Neural crest cell (in vitro differentiated cells): Measurements from ENCODE around the gene ERH. TPM values are rescaled to one million over a fixed set of nuclear protein-coding genes. Genes with fewer than 3 reads are reported as not detected.

Experiments used
- DNase-seq: peaks from one replicate; pipeline ENCODE4 v3.0.0; 2021; ENCODE audit warnings: low read depth, mixed read lengths, low spot score
- H3K27ac Mint-ChIP-seq: one replicate; pipeline ENCODE4 v1.8.0; 2021; ENCODE audit warnings: mild to moderate bottlenecking, mixed read lengths; ENCODE audit not compliant: unreplicated experiment
- H3K27me3 Mint-ChIP-seq: 2 replicates; pipeline ENCODE4 v1.8.0; 2021; ENCODE audit warnings: low read depth, mild to moderate bottlenecking, mixed read lengths
- H3K36me3 Mint-ChIP-seq: 2 replicates; pipeline ENCODE4 v1.8.0; 2021; ENCODE audit warnings: low read depth, mild to moderate bottlenecking, mixed read lengths
- H3K4me1 Mint-ChIP-seq: 2 replicates; pipeline ENCODE4 v1.8.0; 2021; ENCODE audit warnings: mixed read lengths
- H3K4me3 Mint-ChIP-seq: one replicate; pipeline ENCODE4 v1.8.0; 2021; ENCODE audit warnings: mild to moderate bottlenecking, mixed read lengths
- H3K9me3 Mint-ChIP-seq: 2 replicates; pipeline ENCODE4 v1.8.0; 2021; ENCODE audit warnings: mixed read lengths
- CTCF ChIP-seq: fragments of 200-600 bp; sonication (generic); conservative IDR thresholded peaks from 2 replicates; pipeline ENCODE4 v1.5.0; 2021; ENCODE audit warnings: antibody characterized with exemption, mild to moderate bottlenecking
- total RNA-seq: library from RNA; stranded (reverse); gene quantifications from 2 replicates; pipeline ENCODE4 v1.2.1, GENCODE V29; 2021

ERH gene
- total RNA-seq, 1 donor from 2014 or later: 456 TPM

- TF ChIP-seq CTCF: no peak
- H3K36me3 Mint-ChIP-seq: no peaks in the 10 kb centered on the region
- no peaks in the 10 kb centered on the region for H3K27me3 Mint-ChIP-seq
- H3K4me1 Mint-ChIP-seq: peaks cover 27% of the 10 kb centered on the region
- DNase-seq: no peak
- no peaks in the 10 kb centered on the region for H3K9me3 Mint-ChIP-seq
- no peak overlapping the region for H3K4me3 Mint-ChIP-seq
- H3K27ac Mint-ChIP-seq: no peak overlapping the region
These were observed 6.4 kb upstream of the ERH start for GRCh38 chr14:69404478-69404877.

GRCh38 chr14:69401841-69402240 lies 3.7 kb upstream of the ERH start:
- no peaks in the 10 kb centered on the region for H3K9me3 Mint-ChIP-seq
- no peaks in the 10 kb centered on the region for H3K36me3 Mint-ChIP-seq
- H3K4me3 Mint-ChIP-seq: no peak overlapping the region
- no peak for TF ChIP-seq CTCF
- no peak for DNase-seq
- H3K4me1 Mint-ChIP-seq: peaks cover 44% of the 10 kb centered on the region
- no peaks in the 10 kb centered on the region for H3K27me3 Mint-ChIP-seq
- H3K27ac Mint-ChIP-seq: no peak overlapping the region

- no peak overlapping the region for H3K27ac Mint-ChIP-seq
These were observed 2.1 kb upstream of the ERH start for GRCh38 chr14:69400154-69400553.

GRCh38 chr14:69399750-69400149 lies 1.7 kb upstream of the ERH start:
- peaks cover 5% of the 10 kb centered on the region for H3K36me3 Mint-ChIP-seq
- no peaks in the 10 kb centered on the region for H3K9me3 Mint-ChIP-seq
- H3K4me1 Mint-ChIP-seq: peaks cover 61% of the 10 kb centered on the region

More at GRCh38 chr14:69400154-69400553, 2.1 kb upstream of the ERH start:
- H3K4me3 Mint-ChIP-seq: peak overlapping the region; percentile 98
- H3K27me3 Mint-ChIP-seq: no peaks in the 10 kb centered on the region
- no peaks in the 10 kb centered on the region for H3K9me3 Mint-ChIP-seq
- H3K36me3 Mint-ChIP-seq: peaks cover 5% of the 10 kb centered on the region
- H3K4me1 Mint-ChIP-seq: peaks cover 61% of the 10 kb centered on the region
- DNase-seq: no peak
- no peak for TF ChIP-seq CTCF

GRCh38 chr14:69398818-69399210 lies 715 bp upstream of the ERH start:
- H3K9me3 Mint-ChIP-seq: no peaks in the 10 kb centered on the region

More at GRCh38 chr14:69399750-69400149, 1.7 kb upstream of the ERH start:
- H3K27me3 Mint-ChIP-seq: no peaks in the 10 kb centered on the region
- H3K27ac Mint-ChIP-seq: peak overlapping the region; percentile 43
- H3K4me3 Mint-ChIP-seq: peak overlapping the region; percentile 98
- TF ChIP-seq CTCF: no peak
- DNase-seq: no peak

More at GRCh38 chr14:69398818-69399210, 715 bp upstream of the ERH start:
- Mint-ChIP-seq H3K27ac (peak overlapping the region; percentile 100), H3K4me3 (peak overlapping the region; percentile 98), H3K4me1 (peaks cover 61% of the 10 kb centered on the region), H3K36me3 (peaks cover 5% of the 10 kb centered on the region), H3K27me3 (no peaks in the 10 kb centered on the region)
- no peak for TF ChIP-seq CTCF
- DNase-seq: no peak
